ENCODE results near the gene KRT76. TPM values are rescaled to one million over a fixed set of nuclear protein-coding genes. Genes with fewer than 3 reads are reported as not detected.

Gene KRT76
- total RNA-seq, 1 experiment from 2014 or later = not detected

GRCh38 chr12:52771088-52771487, 6.1 kb downstream of the KRT76 start:
- BruUV-seq (replicated peaks) = no TSS peak
- no peak overlapping the region for H2AFZ ChIP-seq (ENCODE audit: low read depth, low read length, poor library complexity, severe bottlenecking)
- H3K27ac ChIP-seq (ENCODE audit: low read depth, low read length) = no peak overlapping the region
- no peaks in the 10 kb centered on the region for H3K9me3 ChIP-seq (ENCODE audit: control insufficient read depth in 1 of 2, insufficient read depth in 1 of 2, low read depth in 1 of 2, low read length in 2 of 2)
- intact Hi-C loops (cut with micrococcal nuclease) = no loop called here
- H3K4me2 ChIP-seq (ENCODE audit: low read length) = no peak overlapping the region
- H3K27me3 ChIP-seq (ENCODE audit: insufficient read depth, low read length) = peaks cover 15% of the 10 kb centered on the region; the same call in 1 of the 2 replicates
- H3K36me3 ChIP-seq (ENCODE audit: control insufficient read depth in 1 of 2, insufficient read depth in 2 of 2, low read length in 2 of 2) = no peaks in the 10 kb centered on the region
- no peaks in the 10 kb centered on the region for H4K20me1 ChIP-seq (ENCODE audit: insufficient read depth)
- POLR2A ChIA-PET = no interaction called here
- RAD21 ChIA-PET (ENCODE audit: low non-redundant PET in 1 of 2, low total read pairs in 2 of 2, uncharacterized antibody in 2 of 2, unreplicated experiment in 2 of 2) = no interaction called here
- no peak overlapping the region for H3K4me3 ChIP-seq (replicated peaks in 1 of 2; ENCODE audit: low read depth in 1 of 2, low read length in 2 of 2)
- no peaks in the 10 kb centered on the region for H3K9me2 ChIP-seq (ENCODE audit: insufficient read depth)
- H3K79me2 ChIP-seq (ENCODE audit: insufficient read depth, low read length) = no peaks in the 10 kb centered on the region
- CTCF ChIA-PET = no interaction called here
- TF ChIP-seq JUND (IDR thresholded peaks at IDR 0.05) (no peak), REST (IDR thresholded peaks at IDR 0.05; ENCODE audit: low read depth) (no peak), SP1 (IDR thresholded peaks at IDR 0.05; ENCODE audit: low read depth) (no peak), SRF (IDR thresholded peaks at IDR 0.05; ENCODE audit: low read depth) (no peak), ZFX (IDR thresholded peaks at IDR 0.05) (no peak), CBX3 (IDR thresholded peaks at IDR 0.05; ENCODE audit: low read depth) (no peak), EGR1 (IDR thresholded peaks at IDR 0.05; ENCODE audit: low read depth) (no peak), TCF7L2 (IDR thresholded peaks at IDR 0.05; ENCODE audit: borderline replicate concordance, extremely low read depth, insufficient read depth, insufficient read length) (no peak)
- DNase-seq (ENCODE audit: low read depth, low spot score) (no peak), ATAC-seq (no peak)
- no peak overlapping the region for H3K9ac ChIP-seq (ENCODE audit: low read length)
- H3K4me1 ChIP-seq (ENCODE audit: control insufficient read depth in 1 of 2, insufficient read depth in 2 of 2, low read length in 2 of 2) = peaks cover 0 to 5% of the 10 kb centered on the region in 2 experiments; a peak in 1 of 4 replicates

GRCh38 chr12:52769946-52770345, 7.2 kb downstream of the KRT76 start:
- no peak overlapping the region for H3K4me3 ChIP-seq (replicated peaks in 1 of 2; ENCODE audit: low read depth in 1 of 2, low read length in 2 of 2)
- ChIA-PET RAD21 (ENCODE audit: low non-redundant PET in 1 of 2, low total read pairs in 2 of 2, uncharacterized antibody in 2 of 2, unreplicated experiment in 2 of 2) (no interaction called here), POLR2A (no interaction called here), CTCF (no interaction called here)
- ATAC-seq (no peak), DNase-seq (ENCODE audit: low read depth, low spot score) (no peak)
- no peak overlapping the region for H3K9ac ChIP-seq (ENCODE audit: low read length)
- H3K9me3 ChIP-seq (ENCODE audit: control insufficient read depth in 1 of 2, insufficient read depth in 1 of 2, low read depth in 1 of 2, low read length in 2 of 2) = no peaks in the 10 kb centered on the region
- H3K9me2 ChIP-seq (ENCODE audit: insufficient read depth) = no peaks in the 10 kb centered on the region
- intact Hi-C loops (cut with micrococcal nuclease) = no loop called here
- no TSS peak for BruUV-seq (replicated peaks)
- peaks cover 0 to 5% of the 10 kb centered on the region in 2 experiments; a peak in 1 of 4 replicates for H3K4me1 ChIP-seq (ENCODE audit: control insufficient read depth in 1 of 2, insufficient read depth in 2 of 2, low read length in 2 of 2)
- H3K36me3 ChIP-seq (ENCODE audit: control insufficient read depth in 1 of 2, insufficient read depth in 2 of 2, low read length in 2 of 2) = no peaks in the 10 kb centered on the region
- no peak overlapping the region for H3K27ac ChIP-seq (ENCODE audit: low read depth, low read length)
- no peak overlapping the region for H2AFZ ChIP-seq (ENCODE audit: low read depth, low read length, poor library complexity, severe bottlenecking)
- H3K27me3 ChIP-seq (ENCODE audit: insufficient read depth, low read length) = peaks cover 15% of the 10 kb centered on the region; the same call in 1 of the 2 replicates
- H3K79me2 ChIP-seq (ENCODE audit: insufficient read depth, low read length) = no peaks in the 10 kb centered on the region
- TF ChIP-seq SP1 (IDR thresholded peaks at IDR 0.05; ENCODE audit: low read depth) = no peak
- TF ChIP-seq REST (IDR thresholded peaks at IDR 0.05; ENCODE audit: low read depth) = no peak
- no peak for TF ChIP-seq ZNF274 (IDR thresholded peaks at IDR 0.05; ENCODE audit: low read depth, low read length)
- TF ChIP-seq FOSL1 (IDR thresholded peaks at IDR 0.05; ENCODE audit: low read depth) = no peak
- no peak for TF ChIP-seq RAD21 (IDR thresholded peaks at IDR 0.05; ENCODE audit: low read depth)
- H3K4me2 ChIP-seq (ENCODE audit: low read length) = no peak overlapping the region
- no peaks in the 10 kb centered on the region for H4K20me1 ChIP-seq (ENCODE audit: insufficient read depth)
